Natural killer cell treated with Interleukin-12 subunit alpha and Interleukin-12 subunit beta and Interleukin-15 and Interleukin-18, amount 100 ng/mL, for 72 hours (primary cell): ENCODE measurements around the gene BACH2. TPM values are rescaled to one million over a fixed set of nuclear protein-coding genes. Genes with fewer than 3 reads are reported as not detected.

Experiments used
- ATAC-seq, 2 donors: fragments of 150-1000 bp; cut with Tn5 transposase in 1 of 2; sonication (Bioruptor Pico), chemical (Tn5 transposase) in 1 of 2; 2 replicates each; pipeline ENCODE4 v1.10.0; 2021
- DNase-seq: peaks from one replicate; pipeline ENCODE4 v3.0.0; 2022; ENCODE audit warnings: low spot score
- H3K27ac Mint-ChIP-seq, 2 donors: 1 replicate in 1 of 2; 2 replicates in 1 of 2; pipeline ENCODE4 v1.8.0; 2022; ENCODE audit warnings: mixed read lengths in 2 of 2, mild to moderate bottlenecking in 1 of 2, moderate library complexity in 1 of 2
- H3K27me3 Mint-ChIP-seq, 2 donors: 1 replicate in 1 of 2; 2 replicates in 1 of 2; pipeline ENCODE4 v1.8.0; 2022; ENCODE audit warnings: mixed read lengths in 2 of 2
- H3K36me3 Mint-ChIP-seq: one replicate; pipeline ENCODE4 v1.8.0; 2022; ENCODE audit warnings: mixed read lengths
- H3K4me1 Mint-ChIP-seq, 2 donors: 1 replicate in 1 of 2; 2 replicates in 1 of 2; pipeline ENCODE4 v1.8.0; 2022; ENCODE audit warnings: low read depth in 2 of 2, mixed read lengths in 2 of 2, mild to moderate bottlenecking in 1 of 2
- H3K4me3 Mint-ChIP-seq: one replicate; pipeline ENCODE4 v1.8.0; 2022; ENCODE audit warnings: mixed read lengths
- H3K9me3 Mint-ChIP-seq: 2 replicates; pipeline ENCODE4 v1.8.0; 2022; ENCODE audit warnings: mixed read lengths
- total RNA-seq, 2 donors: library from RNA; stranded (reverse); gene quantifications; one replicate each; pipeline ENCODE4 v1.2.3, GENCODE V29; 2022

BACH2 gene
- total RNA-seq, 2 donors from 2014 or later: 3.1 to 5.8 TPM

DNA sequence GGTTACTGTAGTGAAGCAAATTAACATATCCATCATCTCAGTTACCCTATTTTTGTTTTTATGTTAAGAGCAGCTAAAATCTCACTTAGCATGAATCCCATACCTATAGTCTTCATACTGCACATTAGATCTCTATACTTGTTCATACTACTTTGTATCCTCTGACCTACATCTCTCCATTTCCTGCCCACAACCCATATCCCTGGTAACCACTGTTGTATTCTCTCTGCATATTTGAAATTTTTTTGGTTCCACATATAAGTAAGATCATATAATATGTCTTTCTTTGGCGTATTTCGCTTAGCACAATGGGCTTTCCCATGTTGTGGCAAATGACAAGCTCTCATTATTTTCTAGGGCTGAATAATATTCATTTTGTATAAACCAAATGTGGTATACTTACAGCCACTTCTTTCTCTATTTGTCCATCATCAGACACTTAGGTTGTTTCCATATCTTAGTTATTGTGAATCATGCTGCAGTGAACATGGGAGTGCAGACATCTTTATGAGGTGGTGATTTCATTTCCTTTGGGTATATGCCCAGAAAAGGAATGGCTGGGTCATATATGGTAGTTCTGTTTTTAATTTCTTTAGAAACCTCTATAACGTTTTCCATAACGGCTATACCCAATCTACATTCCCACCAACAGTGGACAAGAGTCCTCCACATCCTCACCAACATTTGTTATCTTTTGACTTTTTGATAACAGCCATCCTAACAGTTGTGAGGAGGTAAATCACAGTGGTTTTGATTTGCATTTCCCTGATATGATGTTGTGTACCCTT lies 39.8 kb downstream of the BACH2 start:
- no peak for DNase-seq
- ATAC-seq: peak; percentile 36 to 75
- Mint-ChIP-seq H3K4me1 (peaks cover 10 to 16% of the 10 kb centered on the region in 2 donors), H3K9me3 (peaks cover 3% of the 10 kb centered on the region), H3K4me3 (peak overlapping the region; percentile 18), H3K27me3 (peaks cover 0 to 7% of the 10 kb centered on the region in 2 donors), H3K36me3 (peaks cover 7% of the 10 kb centered on the region), H3K27ac (peak overlapping the region; percentile 11 to 47)

DNA sequence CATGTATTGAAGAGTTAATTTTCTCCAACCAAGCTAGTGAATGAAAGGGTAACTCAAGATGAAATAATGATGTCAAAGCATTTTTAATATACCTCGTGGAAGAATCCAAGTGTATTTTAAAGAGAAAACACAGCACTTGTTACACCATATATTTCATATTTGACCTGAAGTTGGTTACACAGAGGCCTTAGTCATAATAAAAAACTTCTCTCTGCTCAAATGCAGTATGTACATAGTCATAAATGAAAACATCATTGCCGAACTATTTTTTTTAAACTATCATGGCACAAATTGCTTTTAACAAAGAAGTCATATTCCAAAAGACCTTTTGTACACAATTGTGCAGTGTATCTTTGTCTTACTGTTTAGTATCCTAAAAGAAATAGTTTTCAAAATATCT lies 43.0 kb downstream of the BACH2 start:
- peaks cover 24 to 26% of the 10 kb centered on the region in 2 donors for H3K4me1 Mint-ChIP-seq
- no peak for DNase-seq
- peaks cover 5% of the 10 kb centered on the region for H3K36me3 Mint-ChIP-seq
- H3K27ac Mint-ChIP-seq: no peak overlapping the region
- no peak for ATAC-seq
- peaks cover 3% of the 10 kb centered on the region for H3K9me3 Mint-ChIP-seq
- H3K4me3 Mint-ChIP-seq: no peak overlapping the region
- H3K27me3 Mint-ChIP-seq: peaks cover 0 to 2% of the 10 kb centered on the region in 2 donors

DNA sequence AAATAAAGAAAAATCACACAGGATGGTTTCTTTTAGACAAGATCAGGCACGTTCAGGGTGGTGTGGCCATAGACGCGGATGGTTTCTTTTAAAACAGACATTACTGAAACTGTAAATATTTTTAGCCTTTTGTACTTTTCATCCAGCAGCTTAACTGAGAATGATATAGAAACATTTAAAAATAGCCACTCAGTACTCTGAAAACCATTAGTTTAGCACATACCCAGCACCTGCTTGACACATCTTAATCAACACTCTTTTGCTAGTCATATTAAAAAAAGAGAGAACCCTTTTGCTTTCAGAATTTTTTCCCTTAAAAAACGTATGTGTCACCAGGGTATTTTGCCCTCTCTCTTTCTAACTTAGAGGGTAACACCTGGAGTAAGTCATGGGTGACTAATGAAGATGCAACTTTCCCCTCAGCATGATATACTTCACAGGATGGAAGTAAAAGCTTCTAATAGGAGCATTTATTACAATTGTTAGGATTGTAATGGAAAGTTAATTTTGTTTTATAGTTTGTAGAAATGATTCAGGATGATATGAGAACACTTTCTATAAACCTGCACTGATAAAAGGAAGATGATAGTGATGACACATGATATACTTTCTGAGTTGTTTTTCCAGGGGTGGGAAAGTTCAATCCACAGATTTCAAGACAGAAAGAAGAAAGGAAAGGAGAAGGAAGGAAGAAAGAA lies 45.2 kb downstream of the BACH2 start:
- Mint-ChIP-seq H3K4me3 (no peak overlapping the region), H3K4me1 (peaks cover 19 to 20% of the 10 kb centered on the region in 2 donors), H3K36me3 (peaks cover 5% of the 10 kb centered on the region), H3K27me3 (peaks cover 2 to 7% of the 10 kb centered on the region in 2 donors), H3K9me3 (peaks cover 3% of the 10 kb centered on the region), H3K27ac (peak overlapping the region in 1 of 2 donors; percentile 71)
- no peak for DNase-seq
- peak; percentile 68 to 73 for ATAC-seq

DNA sequence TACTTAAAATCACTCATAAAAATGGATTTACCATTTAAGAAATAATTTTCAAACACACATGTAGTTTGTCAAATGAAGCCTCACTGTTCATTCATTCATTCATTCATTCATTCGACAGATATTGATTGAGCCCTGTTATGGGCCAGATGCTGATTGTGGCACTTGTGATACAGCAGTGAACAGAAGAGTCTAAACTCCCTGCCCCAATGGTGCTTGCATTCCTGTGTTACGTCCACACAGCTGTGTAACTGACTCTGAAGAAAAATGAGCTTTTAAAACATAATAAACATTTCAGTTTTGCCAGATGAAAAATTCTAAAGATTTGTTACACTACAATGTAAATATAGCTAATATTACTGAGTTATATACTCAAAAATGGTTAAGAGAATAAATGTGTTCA lies 46.2 kb downstream of the BACH2 start:
- Mint-ChIP-seq H3K9me3 (peaks cover 3% of the 10 kb centered on the region), H3K27me3 (peaks cover 2 to 7% of the 10 kb centered on the region in 2 donors), H3K4me3 (no peak overlapping the region), H3K27ac (peak overlapping the region in 1 of 2 donors; percentile 80), H3K36me3 (peaks cover 4% of the 10 kb centered on the region), H3K4me1 (peaks cover 16 to 19% of the 10 kb centered on the region in 2 donors)
- DNase-seq: no peak
- no peak for ATAC-seq

DNA sequence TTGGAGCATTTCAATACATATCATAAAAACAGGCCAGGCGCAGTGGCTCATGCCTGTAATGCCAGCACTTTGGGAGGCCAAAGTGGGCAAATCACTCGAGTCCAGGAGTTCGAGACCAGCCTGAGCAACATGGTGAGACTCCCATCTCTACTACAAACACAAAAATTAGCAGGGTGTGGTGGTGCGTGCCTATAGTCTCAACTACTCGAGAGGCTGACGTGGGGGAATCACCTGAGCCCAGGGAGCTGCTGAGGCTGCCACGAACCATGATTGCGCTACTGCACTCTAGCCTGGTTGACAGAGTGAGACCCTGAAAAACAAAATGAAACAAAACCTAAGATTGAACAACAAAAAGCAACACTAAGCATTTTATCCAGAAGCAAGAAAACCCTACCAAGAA lies 47.2 kb downstream of the BACH2 start:
- no peaks in the 10 kb centered on the region for H3K36me3 Mint-ChIP-seq
- H3K27ac Mint-ChIP-seq: peak overlapping the region; percentile 48 to 80
- H3K27me3 Mint-ChIP-seq: peaks cover 2 to 7% of the 10 kb centered on the region in 2 donors
- peak overlapping the region; percentile 4 for H3K4me3 Mint-ChIP-seq
- no peaks in the 10 kb centered on the region for H3K9me3 Mint-ChIP-seq
- DNase-seq (no peak), ATAC-seq (peak in 1 of 2 donors; percentile 56)
- H3K4me1 Mint-ChIP-seq: peaks cover 13 to 19% of the 10 kb centered on the region in 2 donors

DNA sequence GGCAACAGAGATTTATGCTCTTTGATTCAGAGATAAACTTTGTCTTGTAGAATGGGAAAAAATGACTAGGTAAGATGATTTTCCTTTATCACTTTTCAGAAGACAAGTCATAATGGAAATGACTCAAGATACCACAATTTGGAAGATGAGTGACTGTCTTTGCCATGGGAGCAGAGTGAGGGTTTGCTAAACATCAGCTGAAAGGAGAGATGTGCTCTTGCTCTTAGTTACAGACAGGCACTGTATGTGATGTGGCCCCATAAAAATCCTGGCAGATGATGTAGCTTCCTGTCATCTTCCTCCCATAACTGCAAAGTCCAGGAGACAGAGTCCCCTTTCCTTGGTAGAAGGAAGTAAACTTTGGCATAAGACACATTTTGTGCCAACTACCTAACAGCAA lies 47.6 kb downstream of the BACH2 start:
- no peak for DNase-seq
- Mint-ChIP-seq H3K9me3 (no peaks in the 10 kb centered on the region), H3K4me3 (peak overlapping the region; percentile 4), H3K27me3 (peaks cover 2 to 7% of the 10 kb centered on the region in 2 donors), H3K27ac (peak overlapping the region; percentile 48 to 80), H3K36me3 (no peaks in the 10 kb centered on the region), H3K4me1 (peaks cover 13 to 19% of the 10 kb centered on the region in 2 donors)
- ATAC-seq: peak; percentile 65 to 83

DNA sequence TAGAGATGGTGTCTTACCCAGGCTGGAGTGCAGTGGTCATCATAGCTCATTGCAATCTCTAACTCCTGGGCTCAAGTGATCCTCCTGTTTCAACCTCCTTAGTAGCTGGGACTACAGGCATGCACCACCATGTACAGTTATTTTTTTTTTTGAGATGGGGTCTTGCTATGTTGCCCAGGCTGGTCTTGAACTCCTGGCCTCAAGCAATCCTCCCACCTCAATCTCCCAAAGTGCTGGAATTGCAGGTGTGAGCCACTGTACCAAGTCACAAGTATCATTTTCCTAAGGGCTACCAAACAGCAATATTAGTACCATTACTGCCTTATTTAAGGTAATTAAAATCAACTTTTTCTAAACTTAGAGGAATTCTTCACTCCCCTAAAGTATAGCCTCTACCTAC lies 49.4 kb downstream of the BACH2 start:
- Mint-ChIP-seq H3K27ac (no peak overlapping the region), H3K9me3 (no peaks in the 10 kb centered on the region), H3K4me1 (peaks cover 13 to 19% of the 10 kb centered on the region in 2 donors), H3K36me3 (no peaks in the 10 kb centered on the region), H3K27me3 (peaks cover 2 to 7% of the 10 kb centered on the region in 2 donors), H3K4me3 (no peak overlapping the region)
- DNase-seq (no peak), ATAC-seq (no peak)

DNA sequence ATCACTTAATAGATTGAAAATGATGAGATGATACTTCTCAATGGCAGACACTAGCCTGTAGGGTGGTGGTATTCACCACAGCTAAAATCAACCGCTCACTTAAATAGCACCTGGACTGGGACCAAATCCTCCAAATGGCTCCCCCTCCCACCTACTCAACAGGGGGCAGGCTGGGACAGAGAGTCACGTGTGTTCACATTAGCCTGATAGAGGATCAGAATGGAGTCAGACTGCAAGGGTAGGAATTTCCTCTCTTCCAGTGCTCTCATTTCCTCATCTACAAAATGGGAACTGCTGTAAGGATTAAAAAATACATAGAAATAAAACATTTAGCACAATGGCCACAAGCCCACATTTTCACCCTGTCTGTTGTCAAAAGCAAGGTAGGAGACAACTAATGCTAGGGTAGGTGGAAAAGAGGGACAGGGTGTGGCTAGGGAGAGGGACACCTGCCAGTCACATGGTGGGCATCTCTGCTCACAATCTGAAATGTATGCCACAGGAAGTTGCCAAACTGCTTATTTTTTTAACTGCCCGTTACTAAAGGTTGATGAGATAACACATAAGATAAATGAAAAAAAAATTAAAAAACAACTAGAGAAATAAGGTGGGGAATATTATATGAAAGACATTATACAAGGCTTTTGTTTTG lies 55.3 kb downstream of the BACH2 start:
- H3K4me3 Mint-ChIP-seq: no peak overlapping the region
- H3K27me3 Mint-ChIP-seq: no peaks in the 10 kb centered on the region
- no peak for ATAC-seq
- H3K9me3 Mint-ChIP-seq: no peaks in the 10 kb centered on the region
- peaks cover 0 to 4% of the 10 kb centered on the region in 2 donors for H3K4me1 Mint-ChIP-seq
- H3K27ac Mint-ChIP-seq: no peak overlapping the region
- no peak for DNase-seq
- no peaks in the 10 kb centered on the region for H3K36me3 Mint-ChIP-seq

DNA sequence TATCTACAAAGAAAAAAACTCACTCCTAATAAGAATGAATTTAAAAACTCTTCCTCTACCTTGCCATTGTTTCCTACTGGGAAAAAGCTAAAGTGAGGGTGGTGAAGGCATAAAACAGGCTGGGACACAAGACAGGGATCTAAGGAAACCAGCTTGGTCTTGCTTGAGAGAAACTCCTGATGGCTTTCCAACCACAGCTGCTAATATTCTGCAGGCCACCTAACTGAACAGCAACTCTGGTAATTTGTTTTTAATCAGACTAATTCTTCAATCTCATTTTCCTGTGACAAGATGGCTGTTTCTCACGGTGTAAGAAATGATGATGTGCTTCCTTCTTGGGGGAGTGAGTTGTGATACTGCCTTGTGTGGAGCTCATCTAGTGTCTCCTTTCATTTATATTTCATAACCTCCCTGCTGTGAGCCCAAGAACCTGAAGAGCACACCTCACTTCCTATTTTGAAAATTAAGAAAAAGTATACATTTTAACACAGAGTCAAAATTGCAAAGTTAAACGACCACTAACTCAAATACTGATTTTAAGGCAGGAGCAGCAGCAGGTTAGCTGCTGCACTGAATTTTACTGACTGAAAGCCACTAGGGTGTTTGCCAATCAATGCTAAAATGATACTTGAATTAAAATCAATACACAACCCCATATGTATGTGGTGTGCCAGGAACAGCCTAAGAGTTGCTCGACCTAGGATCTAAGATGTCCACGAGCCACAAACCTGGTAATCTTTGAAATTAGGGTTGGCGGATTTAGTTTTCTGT lies 58.0 kb downstream of the BACH2 start:
- DNase-seq (no peak), ATAC-seq (no peak)
- H3K27me3 Mint-ChIP-seq: no peaks in the 10 kb centered on the region
- H3K36me3 Mint-ChIP-seq: no peaks in the 10 kb centered on the region
- no peaks in the 10 kb centered on the region for H3K9me3 Mint-ChIP-seq
- H3K27ac Mint-ChIP-seq: no peak overlapping the region
- H3K4me1 Mint-ChIP-seq: peaks cover 8 to 15% of the 10 kb centered on the region in 2 donors
- H3K4me3 Mint-ChIP-seq: no peak overlapping the region

DNA sequence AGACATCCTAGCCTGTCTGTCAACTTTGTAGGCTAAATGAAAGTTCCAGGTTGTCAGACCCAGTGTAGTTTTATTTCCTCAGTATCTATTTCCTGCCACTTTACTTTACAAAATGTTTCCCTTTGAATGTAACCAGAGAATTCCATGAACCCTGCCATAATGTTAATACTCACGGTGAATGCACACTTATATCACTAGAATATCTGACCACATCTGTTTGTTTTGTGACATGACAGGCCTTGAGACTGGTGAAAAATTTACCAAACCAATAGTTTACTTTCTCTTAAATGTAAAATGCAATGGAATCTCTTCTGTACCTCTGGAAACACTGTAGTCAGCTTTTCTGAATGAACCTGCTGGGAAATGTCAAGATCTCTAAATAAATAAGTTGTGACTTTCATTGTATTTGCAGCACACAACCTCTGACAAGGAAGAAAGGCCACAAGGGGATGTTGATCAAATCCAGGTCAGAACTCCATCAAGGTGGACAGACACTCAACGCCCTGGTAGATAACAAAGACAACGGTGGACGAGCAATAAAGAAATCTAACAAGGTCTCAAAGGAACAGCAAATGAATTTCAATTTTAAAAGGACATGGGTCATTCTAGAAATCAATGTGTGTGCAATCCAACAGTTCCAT lies 59.2 kb downstream of the BACH2 start:
- H3K4me3 Mint-ChIP-seq: no peak overlapping the region
- no peak overlapping the region for H3K27ac Mint-ChIP-seq
- H3K4me1 Mint-ChIP-seq: peaks cover 13 to 23% of the 10 kb centered on the region in 2 donors
- no peaks in the 10 kb centered on the region for H3K36me3 Mint-ChIP-seq
- DNase-seq: no peak
- no peak for ATAC-seq
- H3K27me3 Mint-ChIP-seq: no peaks in the 10 kb centered on the region
- H3K9me3 Mint-ChIP-seq: no peaks in the 10 kb centered on the region

DNA sequence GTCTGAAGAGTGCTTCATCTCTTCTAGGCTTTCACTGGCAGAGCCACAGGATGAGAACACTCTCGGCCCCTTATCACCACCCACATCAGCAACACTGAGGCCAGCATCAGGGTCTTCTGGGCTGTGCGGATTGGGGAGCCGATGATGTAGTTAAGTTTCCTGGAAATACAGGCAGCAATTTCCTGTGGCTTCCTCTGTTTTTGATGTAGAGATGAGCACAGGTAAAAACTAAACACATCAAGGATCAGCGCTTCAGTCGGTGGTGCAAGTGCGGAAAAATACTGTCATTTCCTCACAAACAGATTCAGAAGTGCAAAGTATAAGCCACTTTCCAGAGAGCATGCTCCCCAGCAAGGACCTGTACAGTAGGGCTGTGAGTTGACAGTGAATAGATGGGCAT lies 62.6 kb downstream of the BACH2 start:
- H3K4me1 Mint-ChIP-seq: peaks cover 13 to 26% of the 10 kb centered on the region in 2 donors
- no peaks in the 10 kb centered on the region for H3K36me3 Mint-ChIP-seq

DNA sequence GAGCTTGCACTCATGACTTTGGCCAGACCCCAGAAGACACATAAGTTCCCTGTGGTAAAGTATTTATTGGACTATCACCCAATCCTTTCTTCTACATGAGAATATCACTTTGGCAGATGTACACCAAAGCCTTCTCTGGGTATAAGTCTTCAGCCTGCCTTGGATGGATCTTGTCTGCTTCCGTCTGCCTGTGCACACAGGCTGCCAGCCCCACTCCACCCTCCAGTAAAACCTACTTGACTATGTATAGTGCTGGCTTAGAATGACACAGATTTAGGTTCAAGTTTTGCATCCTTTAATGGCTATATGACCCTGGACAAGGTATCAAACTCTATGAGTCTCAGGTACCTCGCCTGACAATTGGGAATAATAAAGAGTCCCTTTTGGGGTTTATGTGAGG lies 63.4 kb downstream of the BACH2 start:
- peak overlapping the region; percentile 50 to 74 for H3K27ac Mint-ChIP-seq
- H3K36me3 Mint-ChIP-seq: no peaks in the 10 kb centered on the region
- H3K4me1 Mint-ChIP-seq: peaks cover 13 to 26% of the 10 kb centered on the region in 2 donors
- H3K27me3 Mint-ChIP-seq: peaks cover 3 to 6% of the 10 kb centered on the region in 2 donors
- H3K9me3 Mint-ChIP-seq: no peaks in the 10 kb centered on the region
- ATAC-seq (no peak), DNase-seq (no peak)
- H3K4me3 Mint-ChIP-seq: no peak overlapping the region

More for the DNA sequence above, 62.6 kb downstream of the BACH2 start:
- Mint-ChIP-seq H3K4me3 (peak overlapping the region; percentile 32), H3K27ac (peak overlapping the region; percentile 50 to 74), H3K27me3 (peaks cover 3 to 6% of the 10 kb centered on the region in 2 donors), H3K9me3 (no peaks in the 10 kb centered on the region)
- DNase-seq (peak; percentile 67), ATAC-seq (peak; percentile 80 to 85)

DNA sequence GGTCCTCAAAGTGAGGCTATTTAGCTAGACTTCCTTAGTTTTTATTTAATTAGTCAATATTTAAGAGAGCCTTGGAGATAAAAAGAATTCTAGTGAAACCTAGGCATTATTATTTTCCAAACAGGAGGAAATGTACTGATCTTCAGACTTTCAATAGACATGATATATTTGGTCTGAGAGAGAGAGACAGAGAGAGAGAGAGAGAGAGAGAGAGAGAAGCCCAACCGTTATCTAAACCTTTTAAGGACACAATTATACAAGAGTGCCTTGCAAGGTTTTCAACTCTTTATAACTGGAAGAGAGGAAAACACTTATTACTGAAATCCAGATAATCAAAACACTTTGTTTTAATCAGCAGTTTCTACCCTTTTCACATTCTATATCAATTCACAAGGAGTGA lies 64.8 kb downstream of the BACH2 start:
- no peak overlapping the region for H3K27ac Mint-ChIP-seq
- no peak for DNase-seq
- H3K36me3 Mint-ChIP-seq: no peaks in the 10 kb centered on the region
- no peak overlapping the region for H3K4me3 Mint-ChIP-seq
- no peak for ATAC-seq
- peaks cover 13 to 26% of the 10 kb centered on the region in 2 donors for H3K4me1 Mint-ChIP-seq
- H3K9me3 Mint-ChIP-seq: no peaks in the 10 kb centered on the region
- peaks cover 3 to 6% of the 10 kb centered on the region in 2 donors for H3K27me3 Mint-ChIP-seq
